ENCODE results near the gene DNAH17. TPM values are rescaled to one million over a fixed set of nuclear protein-coding genes. Genes with fewer than 3 reads are reported as not detected.
A peak's percentile ranks its signal among the peaks of the same experiment; 100 is the strongest.

DNAH17 gene
- total and polyA plus RNA-seq, 2 of the 8 experiments (the other 6 are each of a cell fraction or from before 2014, with no cell fraction given): 0.14 to 0.67 TPM

GRCh38 chr17:78428836-78429617, 148.2 kb downstream of the DNAH17 start:
- no peak overlapping the region for H2BK15ac ChIP-seq (ENCODE audit: low read length)
- H3K27ac ChIP-seq (ENCODE audit: low read depth, low read length): no peak overlapping the region
- H3K79me2 ChIP-seq (ENCODE audit: control insufficient read depth in 1 of 2, insufficient read depth in 2 of 2, low read length in 2 of 2): no peaks in the 10 kb centered on the region
- H2AK5ac ChIP-seq (ENCODE audit: low read depth, low read length): no peak overlapping the region
- H4K91ac ChIP-seq (replicated peaks; ENCODE audit: insufficient read length, low read length): no peak overlapping the region
- H3K18ac ChIP-seq (ENCODE audit: extremely low read depth, low read length): no peak overlapping the region
- no peak overlapping the region for H2AFZ ChIP-seq (ENCODE audit: low read length)
- ChIA-PET CTCF (ENCODE audit: partially characterized antibody) (interaction anchor here (0.7 to 13.7 kb wide), 7 partner anchors 10 to 176 kb away, joined by 3 to 257 read pairs (median 4); partner anchors contain the start of gene SOCS3), POLR2A (ENCODE audit: partially characterized antibody) (interaction anchor here (0.6 to 1.6 kb wide), 3 partner anchors 14 to 203 kb away, joined by 3 to 4 read pairs (median 4); no protein-coding TSS in a partner anchor)
- H3K9me3 ChIP-seq (ENCODE audit: insufficient read depth in 2 of 2, low read depth in 1 of 2, low read length in 1 of 2): no peaks in the 10 kb centered on the region
- H3K14ac ChIP-seq (ENCODE audit: insufficient read length): no peak overlapping the region
- no peak overlapping the region for H4K8ac ChIP-seq (ENCODE audit: extremely low read depth, insufficient read depth, low read length)
- FAIRE-seq (no peak), DNase-seq (ENCODE audit: low read depth in 1 of 2, low spot score in 2 of 2) (no peak)
- peaks cover 0 to 2% of the 10 kb centered on the region in 2 experiments for H4K20me1 ChIP-seq (replicated peaks in 1 of 2; ENCODE audit: control insufficient read depth in 1 of 2, insufficient read depth in 2 of 2, low read length in 2 of 2)
- H2BK12ac ChIP-seq (ENCODE audit: low read depth, low read length): no peak overlapping the region
- no peak overlapping the region for H2BK120ac ChIP-seq (replicated peaks; ENCODE audit: low read depth, low read length)
- no peak overlapping the region for H3K23ac ChIP-seq (ENCODE audit: insufficient read length)
- H3K36me3 ChIP-seq (ENCODE audit: control insufficient read depth in 2 of 4, insufficient read depth in 4 of 4, low read length in 3 of 4): peaks cover 9 to 18% (median 13%) of the 10 kb centered on the region in 4 experiments; a peak in 5 of 8 replicates
- no peak overlapping the region for H3K4me2 ChIP-seq (ENCODE audit: insufficient read depth in 1 of 2, low read depth in 2 of 2, low read length in 2 of 2)
- no peak overlapping the region for H3K9ac ChIP-seq (replicated peaks in 1 of 4; ENCODE audit: extremely low read depth in 1 of 4, low read depth in 3 of 4, low read length in 3 of 4)
- no peak overlapping the region for H4K5ac ChIP-seq (ENCODE audit: insufficient read length, low read depth, low read length)
- no peak overlapping the region for H2BK20ac ChIP-seq (ENCODE audit: low read length)
- TF ChIP-seq, protein P1, sequence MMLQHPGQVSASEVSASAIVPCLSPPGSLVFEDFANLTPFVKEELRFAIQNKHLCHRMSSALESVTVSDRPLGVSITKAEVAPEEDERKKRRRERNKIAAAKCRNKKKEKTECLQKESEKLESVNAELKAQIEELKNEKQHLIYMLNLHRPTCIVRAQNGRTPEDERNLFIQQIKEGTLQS (IDR thresholded peaks at IDR 0.05; ENCODE audit: insufficient read depth, low read depth, low read length): no peak
- TF ChIP-seq CBX8 (IDR thresholded peaks at IDR 0.05; ENCODE audit: borderline replicate concordance, low read depth, low read length) (no peak), POLR2AphosphoS5 (IDR thresholded peaks at IDR 0.05; ENCODE audit: low read depth, low read length) (0 out of 2 replicates have a peak, but pooled peaks have one; percentile 32), CHD1 (IDR thresholded peaks at IDR 0.05; ENCODE audit: low read depth, low read length) (no peak)
- H2BK5ac ChIP-seq (ENCODE audit: low read depth, low read length): no peak overlapping the region
- H3K23me2 ChIP-seq (ENCODE audit: low read depth, low read length): no peaks in the 10 kb centered on the region; the same call in 1 of the 2 replicates
- H3K4me3 ChIP-seq (ENCODE audit: extremely low read depth in 1 of 4, insufficient read depth in 2 of 4, low read depth in 3 of 4, low read length in 4 of 4): no peak overlapping the region
- no peak overlapping the region for H3K56ac ChIP-seq (replicated peaks; ENCODE audit: insufficient read length, low read depth, low read length)
- peaks cover 0 to 20% (median 11%) of the 10 kb centered on the region in 4 experiments; a peak in 6 of 7 replicates for H3K4me1 ChIP-seq (replicated peaks in 1 of 4; ENCODE audit: control insufficient read depth in 3 of 4, insufficient read depth in 4 of 4, low read length in 3 of 4)
- no peaks in the 10 kb centered on the region for H3K79me1 ChIP-seq (ENCODE audit: low read depth, low read length)
- no peaks in the 10 kb centered on the region for H3K27me3 ChIP-seq (replicated peaks in 1 of 4; ENCODE audit: control insufficient read depth in 3 of 4, extremely low read depth in 1 of 4, insufficient read depth in 3 of 4, low read length in 3 of 4)
- H3K4ac ChIP-seq (replicated peaks; ENCODE audit: insufficient read length, low read depth, low read length): no peak overlapping the region
- 94% methylated on average over 24 of the region's 24 CpGs; no CpG with 5 or more reads in 1 of the 2 experiments for WGBS, 2 experiments (ENCODE audit: extremely low coverage in 1 of 2, insufficient coverage in 1 of 2, insufficient read length in 1 of 2, insufficient replicate concordance in 2 of 2, low coverage in 1 of 2, low lambda C conversion rate in 2 of 2, missing lambda C conversion rate in 1 of 2)
